HG03571 (cell line): ENCODE results near the gene ASCC3.
"Not testable (repeated sequence)": the region's sequence is repeated elsewhere in the genome, so short reads cannot be mapped to it uniquely, and the experiment has no call there.

Experiments
- ATAC-seq: cut with Tn5 transposase; IDR thresholded peaks from one replicate; pipeline ENCODE4 v1.9.1; 2021; ENCODE audit not compliant: unreplicated experiment

ASCC3 gene

DNA sequence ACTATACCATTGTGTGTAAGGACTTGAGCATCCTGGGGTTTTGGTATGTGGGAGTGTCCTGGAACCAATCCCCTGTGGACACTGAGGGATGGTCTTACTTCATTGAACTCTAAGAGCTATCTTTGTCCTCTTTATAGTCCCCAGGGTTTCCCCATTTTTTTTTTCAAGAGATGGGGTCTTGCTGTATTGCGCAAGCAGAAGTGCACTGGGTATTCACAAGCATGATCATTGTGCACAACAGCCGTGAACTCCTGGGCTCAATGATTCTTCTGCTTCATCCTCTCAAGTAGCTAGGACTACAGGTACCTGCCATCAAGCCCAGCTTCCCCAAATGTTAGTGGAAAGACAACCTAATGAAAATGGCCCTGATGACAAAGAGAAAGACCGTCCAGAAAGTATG is 2.2 kb upstream of the ASCC3 start:
- ATAC-seq, result no peak

DNA sequence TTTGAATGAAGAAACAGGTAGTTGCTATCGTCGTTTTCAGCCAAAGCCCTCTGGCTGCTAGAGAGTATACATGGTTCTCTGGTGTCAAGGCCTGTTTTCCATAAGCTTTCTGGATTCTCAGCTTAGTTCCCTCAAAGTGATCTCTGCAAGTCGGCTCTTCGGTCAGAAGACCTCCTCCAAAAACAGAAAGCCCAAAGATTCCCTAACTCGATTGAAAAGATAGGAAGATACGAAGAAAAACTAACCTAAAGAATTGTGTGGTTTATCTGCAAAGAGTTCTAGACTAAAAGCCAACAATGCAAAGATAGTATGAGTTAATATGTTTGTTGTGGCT is 545 bp upstream of the ASCC3 start:
- ATAC-seq, result no peak

DNA sequence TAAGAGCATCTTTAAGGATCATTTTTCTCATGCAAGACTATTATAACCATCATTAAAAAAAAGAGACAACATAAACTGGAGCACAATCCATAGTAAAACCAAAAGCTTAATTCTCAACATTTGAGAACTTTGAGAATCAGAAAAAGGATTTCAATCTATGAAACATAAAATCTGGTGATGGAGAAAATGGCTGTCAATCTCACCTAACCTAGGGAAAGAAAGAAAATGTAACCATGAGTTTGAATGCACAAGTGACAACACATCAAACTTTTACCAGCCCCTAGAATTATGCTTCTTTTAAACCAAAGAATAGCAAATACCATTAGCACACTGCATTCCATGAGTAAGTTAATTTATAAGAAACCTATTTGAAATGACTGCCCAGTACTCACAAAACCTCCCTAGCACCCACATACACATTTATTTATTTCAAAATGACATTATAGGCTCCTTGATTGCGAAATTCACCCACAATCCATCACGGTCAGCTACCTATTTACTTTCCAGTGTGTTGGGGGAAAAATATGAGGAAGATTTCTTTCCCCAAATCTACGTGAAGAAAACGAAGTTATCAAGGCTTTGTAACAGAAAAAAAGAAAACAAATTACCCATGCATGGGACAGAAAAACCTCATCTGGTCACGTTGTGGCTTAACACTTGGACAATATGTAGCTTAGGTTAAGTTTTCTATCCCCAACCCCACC is 828 bp downstream of the ASCC3 start:
- no peak for ATAC-seq

DNA sequence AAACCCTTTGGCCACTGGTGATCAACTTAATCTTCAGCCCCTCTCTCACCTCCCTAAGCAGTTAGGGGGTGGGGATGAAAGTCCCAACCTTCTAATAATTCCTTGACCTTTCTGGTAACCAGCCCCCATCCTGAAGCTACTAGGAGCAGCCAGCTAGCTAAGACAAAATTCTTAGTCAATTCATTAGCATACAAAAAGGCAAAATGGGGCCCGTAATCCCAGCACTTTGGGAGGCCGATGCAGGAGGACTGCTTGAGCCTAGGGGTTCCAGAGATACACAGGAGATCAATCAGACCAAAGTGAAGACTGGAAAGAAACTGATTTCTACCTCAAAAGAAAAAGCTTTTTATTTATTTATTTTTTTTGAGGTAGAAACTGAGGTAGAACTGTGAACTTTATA is 1.8 kb downstream of the ASCC3 start:
- ATAC-seq, result no peak

DNA sequence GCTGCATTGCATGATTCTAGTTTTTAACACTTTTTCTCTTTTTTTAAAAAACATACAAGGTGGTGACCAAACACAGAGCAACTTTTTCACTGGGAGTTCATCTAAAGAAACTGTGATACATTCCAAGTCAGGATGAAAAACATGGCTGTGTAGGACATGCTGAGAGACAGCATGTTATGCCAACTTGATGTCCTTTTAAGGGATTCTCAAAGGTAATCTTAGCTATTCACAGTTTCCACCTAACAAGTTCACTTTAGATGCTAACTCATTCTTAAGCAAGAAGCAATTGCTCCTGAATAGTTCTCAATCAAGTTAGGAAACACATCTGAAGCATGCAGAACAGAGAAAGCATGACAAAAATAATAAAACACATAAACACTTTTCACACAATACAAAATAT is 3.3 kb downstream of the ASCC3 start:
- ATAC-seq, result no peak

DNA sequence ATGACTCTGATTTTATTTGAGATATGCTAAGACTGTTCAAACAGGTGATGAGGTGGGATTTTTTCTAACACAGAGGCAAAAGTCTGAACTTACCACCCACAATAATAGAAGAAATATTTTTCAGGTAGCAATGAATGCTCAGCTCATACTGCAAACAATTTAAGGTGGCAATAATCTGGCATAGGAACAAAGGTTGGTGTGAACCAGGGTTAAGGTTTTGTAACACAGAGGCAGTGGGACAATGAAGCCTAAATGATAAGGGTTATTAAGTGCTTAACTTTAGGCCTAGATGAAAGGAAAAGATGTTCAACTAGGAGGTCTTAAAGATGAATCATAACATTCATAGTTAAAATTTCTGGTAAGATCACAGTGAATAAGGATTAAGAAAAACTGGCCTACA is 4.9 kb downstream of the ASCC3 start:
- no peak for ATAC-seq

DNA sequence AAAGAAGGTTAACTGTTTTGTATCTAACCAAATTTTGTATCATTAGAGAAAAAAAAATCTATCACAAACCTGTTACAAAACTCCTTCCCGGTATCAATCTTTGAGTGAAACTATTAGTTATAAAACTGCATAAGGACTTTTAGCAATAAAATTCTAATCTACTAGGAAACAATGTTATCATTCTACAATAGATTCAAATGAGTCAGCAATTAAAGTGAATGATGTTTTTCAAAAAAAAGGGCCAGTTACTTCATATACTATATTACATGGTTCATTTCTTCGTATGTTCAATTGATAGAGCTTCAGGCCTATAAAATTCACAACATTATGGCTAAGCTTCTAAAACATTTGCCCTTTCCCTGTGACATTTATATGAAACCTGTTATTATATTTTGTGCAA is 15.6 kb downstream of the ASCC3 start:
- ATAC-seq, result no peak

DNA sequence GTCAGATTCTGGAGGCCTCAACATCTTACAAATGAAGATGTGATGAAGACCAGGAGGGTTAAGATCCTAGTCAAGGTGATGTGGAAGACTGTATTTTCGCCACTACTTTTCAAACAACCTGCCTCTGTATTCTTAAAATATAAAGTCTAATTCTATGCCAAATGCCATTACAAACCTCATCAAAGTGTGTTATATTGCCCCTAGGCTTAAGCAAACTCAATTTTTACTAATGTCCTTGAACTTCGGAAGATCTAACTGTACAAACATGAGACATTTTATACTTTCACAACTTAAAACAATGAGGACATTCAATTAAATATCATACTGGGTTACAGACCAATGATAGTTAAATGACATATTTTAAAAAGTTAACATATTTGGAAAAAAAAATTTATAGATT is 19.1 kb downstream of the ASCC3 start:
- no peak for ATAC-seq

DNA sequence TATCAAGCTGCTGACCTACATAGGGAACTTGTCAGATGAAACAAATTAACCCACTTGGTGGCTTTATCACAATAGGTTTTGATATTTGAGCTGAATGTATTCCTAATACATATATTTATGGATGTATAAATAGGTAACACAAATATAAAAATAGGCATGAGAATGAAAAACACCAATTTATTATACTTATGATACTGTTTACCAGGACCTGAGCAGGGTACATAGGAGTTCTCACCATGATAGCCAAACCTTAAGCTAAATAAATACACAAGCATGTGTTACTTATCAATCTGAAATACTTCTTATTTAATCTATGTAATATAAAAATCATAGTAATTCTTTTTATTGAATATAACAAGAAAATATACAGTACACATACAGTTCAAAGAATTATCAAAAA is 25.0 kb downstream of the ASCC3 start:
- ATAC-seq, result no peak

DNA sequence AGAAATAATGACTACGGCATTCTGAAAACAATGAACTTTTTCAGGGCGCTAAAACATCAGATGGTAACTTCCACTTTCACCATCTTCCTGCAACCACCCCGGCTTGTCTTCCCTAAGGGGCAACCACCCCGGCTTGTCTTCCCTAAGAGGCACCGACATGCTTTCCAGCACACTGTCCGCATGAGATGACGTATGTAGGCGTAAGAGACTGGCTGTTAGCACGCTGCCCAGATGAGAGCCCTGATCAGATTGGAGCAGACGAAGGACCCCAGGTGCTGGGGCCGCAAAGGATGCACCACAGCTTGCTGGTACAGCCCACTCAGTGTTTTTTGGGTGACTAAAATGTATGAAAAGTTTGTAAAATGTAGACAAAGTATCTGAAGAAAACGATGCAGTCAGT is 29.3 kb downstream of the ASCC3 start:
- ATAC-seq, result no peak

DNA sequence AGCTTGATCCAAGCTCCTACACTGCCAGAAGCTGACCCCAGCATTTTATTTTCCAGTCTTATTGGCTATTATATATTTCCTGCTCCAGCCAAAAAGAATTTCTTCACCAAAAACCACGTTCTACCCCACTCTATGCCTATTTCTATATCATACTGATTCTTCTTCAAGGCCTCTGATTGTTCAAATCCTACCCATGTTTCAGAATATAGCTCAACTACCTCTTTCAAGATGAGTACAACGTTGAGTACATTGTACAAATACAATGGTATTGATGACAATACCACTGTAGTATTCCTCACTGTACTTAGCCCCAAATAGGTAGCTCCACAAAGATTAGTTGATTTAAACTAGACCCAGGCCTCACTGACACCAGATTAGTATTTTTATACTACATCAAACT is 31.0 kb downstream of the ASCC3 start:
- ATAC-seq, result no peak

DNA sequence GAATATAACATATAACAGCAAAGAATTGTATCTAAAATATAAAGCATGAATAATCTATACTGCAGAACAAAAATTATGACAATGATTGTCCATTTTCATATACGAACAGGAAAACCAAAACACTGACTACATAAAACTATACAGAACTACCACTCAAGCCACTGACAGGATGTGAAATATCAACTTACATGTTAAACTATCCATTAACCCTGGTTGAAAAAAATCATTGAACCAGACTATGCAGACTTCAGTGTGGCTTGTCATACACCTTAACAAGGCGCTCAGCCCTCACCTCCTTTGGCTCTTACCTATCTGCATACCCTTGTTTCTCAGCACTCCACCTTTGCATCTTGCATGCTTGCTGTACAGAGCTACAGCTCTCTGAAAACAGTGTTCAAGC is 34.9 kb downstream of the ASCC3 start:
- ATAC-seq, result peak; percentile 83

DNA sequence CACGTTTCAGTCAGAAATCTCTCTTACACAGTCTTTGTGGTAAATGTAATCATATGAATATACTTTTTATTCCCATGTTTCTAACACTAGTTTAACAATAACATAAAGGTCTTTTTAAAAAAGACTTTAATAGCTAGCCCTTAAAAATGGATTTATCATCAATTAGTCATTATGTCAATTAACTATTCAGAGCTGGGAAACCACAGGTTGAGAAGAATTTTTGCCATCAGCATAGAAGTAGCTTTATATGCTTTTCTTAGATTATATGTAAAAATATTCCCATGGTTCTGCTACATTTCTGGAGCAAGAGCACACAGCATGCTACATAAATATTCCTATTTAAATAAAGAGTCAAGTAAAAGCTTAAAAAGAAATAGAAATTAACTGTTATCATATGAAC is 35.5 kb downstream of the ASCC3 start:
- ATAC-seq, result no peak

DNA sequence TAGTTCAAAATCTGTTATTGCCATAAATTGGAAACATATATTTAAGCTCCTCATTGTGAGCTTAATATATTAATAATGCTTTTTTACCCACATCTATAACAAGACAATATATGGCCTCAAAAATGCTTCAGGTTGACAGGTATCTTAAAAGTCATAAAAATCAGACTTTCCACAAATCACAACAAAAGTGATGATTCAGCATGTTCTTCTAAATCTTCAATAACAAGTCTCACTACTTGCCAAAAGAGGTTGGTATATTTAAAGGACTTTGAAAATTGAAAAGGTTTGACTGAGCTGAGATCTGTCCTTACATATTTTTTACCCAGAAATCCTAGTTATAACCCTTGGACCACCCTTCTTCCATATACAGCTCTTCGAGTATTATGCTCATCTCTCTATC is 41.7 kb downstream of the ASCC3 start:
- ATAC-seq, result no peak

DNA sequence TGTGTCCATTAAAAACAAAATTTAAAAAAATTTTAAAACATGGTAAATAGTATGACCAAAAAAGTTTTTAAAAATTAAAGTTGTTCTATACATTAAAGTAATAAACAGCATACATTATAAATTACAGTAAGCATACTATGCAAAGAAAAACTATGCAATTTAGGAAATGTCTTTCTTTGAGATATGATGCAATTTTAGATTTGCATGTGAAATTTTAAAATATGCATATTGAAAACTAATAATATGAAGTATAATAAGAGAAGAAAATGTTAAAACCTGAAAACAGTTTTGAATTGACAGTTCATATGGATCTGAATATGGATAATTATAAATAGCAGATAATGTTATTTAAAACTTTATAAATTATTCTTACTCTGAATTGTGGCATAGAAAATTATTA is 43.1 kb downstream of the ASCC3 start:
- ATAC-seq, result no peak

DNA sequence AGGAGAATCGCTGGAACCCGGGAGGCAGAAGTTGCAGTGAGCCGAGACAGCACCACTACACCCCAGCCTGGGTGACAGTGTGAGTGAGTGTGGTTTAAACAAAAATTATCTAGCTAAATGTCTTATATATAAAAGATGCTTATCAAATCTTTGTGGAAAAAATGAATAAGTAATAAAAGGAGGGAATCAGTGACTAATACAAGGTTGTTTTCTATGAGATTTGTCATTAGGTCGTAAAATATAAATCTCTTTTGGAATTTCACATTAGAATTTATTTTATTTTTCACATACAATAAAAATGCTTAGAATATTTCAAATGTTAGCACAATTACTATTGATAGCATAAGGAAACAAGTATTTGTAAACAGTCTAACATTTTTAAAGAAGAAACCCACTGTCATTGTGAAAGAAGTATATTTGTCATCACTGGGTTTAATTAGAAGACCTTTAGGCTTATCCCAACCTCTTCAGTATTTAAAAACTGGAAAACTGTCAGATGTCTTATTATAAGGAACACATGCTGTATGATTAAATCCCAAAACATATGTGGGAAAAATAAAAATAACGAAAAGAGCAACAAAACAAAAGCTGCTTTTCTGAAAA is 47.1 kb downstream of the ASCC3 start:
- ATAC-seq, result no peak

DNA sequence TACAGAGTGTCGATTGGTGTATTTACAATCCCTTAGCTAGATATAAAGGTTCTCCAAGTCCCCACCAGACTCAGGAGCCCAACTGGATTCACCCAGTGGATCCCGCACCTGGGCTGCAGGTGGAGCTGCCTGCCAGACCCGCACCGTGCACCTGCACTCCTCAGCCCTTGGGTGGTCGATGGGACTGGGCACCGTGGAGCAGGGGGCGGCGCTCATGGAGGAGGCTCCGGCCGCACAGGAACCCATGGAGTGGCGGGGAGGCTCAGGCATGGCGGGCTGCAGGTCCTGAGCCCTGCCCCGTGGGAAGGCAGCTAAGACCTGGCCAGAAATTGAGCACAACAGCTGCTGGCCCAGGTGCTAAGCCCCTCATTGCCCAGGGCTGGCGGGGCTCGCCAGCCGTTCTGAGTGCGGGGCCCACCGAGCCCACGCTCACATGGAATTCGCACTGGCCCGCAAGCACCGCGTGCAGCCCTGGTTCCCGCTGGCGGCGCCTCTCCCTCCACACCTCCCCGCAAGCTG is 52.0 kb downstream of the ASCC3 start:
- ATAC-seq, result not testable (repeated sequence)

DNA sequence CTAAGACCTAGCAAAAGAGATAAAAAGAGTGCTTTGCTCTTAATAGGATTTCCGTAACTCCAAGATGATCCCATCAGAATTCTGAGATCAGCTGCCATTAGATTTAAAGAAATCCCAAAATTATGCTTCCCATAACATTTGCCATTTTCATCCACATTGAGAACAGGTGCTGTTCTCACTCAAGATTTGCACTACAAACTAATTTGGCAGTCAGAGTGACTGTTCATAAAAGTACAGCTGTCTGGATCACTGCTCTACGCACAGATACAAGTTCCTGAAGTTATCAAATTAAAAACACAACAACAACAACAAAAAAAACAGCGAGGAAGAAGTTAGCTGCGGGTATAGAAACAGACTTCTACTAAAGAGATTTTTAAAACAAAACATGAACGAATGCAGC is 58.1 kb downstream of the ASCC3 start:
- no peak for ATAC-seq

DNA sequence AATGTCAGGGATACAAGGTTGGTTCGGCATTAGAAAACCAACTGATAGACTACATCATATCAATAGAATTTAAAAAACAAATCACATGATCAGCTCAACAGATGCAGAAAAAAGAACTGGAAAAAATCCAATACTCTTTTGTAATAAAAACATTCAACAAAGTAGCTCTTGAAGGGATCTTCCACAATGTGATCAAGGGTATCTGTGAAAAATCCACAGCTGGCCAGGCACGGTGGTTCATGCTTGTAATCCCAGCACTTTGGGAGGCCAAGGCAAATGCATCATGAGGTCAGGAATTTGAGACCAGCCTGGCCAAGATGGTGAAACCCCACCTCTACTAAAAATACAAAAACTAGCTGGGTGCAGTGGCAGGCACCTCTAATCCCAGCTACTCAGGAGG is 63.1 kb downstream of the ASCC3 start:
- no peak for ATAC-seq

DNA sequence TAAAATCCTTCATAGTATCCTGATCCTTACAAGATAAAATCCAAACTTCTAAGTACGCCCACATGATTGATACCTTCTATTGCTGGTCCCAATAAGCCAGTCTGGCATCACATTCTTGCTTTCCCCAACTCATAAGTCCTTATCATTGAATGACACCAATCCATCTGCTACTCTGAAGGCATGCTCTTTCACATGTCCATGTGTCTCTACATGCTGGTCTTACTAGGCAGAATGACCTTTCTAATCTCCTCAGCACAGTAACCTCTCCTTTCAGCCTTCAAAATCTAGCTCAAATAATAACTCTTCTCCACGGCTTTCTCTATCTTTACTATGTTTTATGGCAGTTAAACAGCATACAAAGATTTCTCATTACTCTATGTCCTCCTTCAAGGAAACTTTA is 71.1 kb downstream of the ASCC3 start:
- no peak for ATAC-seq

DNA sequence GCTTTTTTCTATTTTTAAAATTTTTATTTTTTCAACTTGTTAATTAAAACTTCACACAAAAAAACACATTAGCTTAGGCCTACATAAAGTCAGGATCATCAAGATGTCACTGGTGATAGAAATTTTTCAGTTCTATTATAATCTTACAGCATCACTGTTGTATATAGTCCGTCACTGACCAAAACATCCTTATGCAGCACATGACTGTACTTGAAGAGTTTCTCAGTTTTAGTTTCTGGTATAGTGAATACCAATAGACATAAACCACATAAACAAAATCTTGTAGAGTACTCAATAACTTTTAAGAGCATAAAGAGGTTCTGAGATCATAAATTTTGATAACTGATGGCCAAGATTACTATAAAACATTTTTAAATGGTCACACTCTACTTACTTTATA is 71.8 kb downstream of the ASCC3 start:
- no peak for ATAC-seq

DNA sequence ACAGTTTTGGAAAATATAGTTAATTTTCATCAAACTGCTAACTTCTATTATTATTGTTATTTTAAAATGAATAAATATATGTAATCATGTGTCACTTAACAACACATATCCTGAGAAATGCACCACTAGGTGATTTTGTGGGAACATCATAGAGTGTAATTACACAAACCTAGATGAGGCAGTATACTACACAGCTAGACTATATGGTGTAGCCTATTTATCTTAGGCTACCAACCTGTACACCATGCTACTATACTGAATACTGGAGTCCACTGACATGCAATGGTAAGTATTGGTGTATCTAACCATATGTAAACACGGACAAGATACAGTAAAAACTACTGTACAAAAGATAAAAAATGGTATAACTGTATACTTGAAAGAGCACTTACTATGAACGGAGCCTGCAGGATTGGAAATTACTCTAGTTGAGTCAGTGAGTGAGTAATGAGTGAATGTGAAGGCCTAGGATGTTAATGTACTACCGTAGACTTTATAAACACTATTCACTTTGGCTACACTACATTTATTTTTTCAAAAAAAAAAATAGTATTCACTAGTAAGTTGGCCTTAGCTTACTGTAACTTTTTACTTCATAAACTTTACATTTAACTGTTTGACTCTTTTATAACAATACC is 72.4 kb downstream of the ASCC3 start:
- ATAC-seq, result no peak

DNA sequence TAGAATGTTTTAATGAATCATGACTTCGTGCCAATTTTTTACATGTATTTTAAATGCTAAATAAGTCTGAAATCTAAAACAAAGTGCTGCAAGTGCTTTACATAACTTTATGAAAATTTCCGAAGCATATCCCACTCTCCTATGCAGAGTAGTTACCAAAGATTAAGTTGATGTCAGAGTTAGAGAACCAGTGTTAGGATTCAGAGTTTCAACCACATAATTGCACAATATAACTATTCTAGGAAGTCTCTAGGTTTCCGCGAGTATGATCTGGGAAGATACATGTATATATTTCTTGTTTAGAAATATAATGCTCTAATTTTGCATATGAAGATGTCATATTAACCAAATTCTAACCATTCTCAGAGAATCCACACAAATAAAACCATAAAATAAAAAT is 74.8 kb downstream of the ASCC3 start:
- ATAC-seq, result no peak
